Ascending aorta (tissue), 2 donors: ENCODE data around the gene MLX. TPM values are rescaled to one million over a fixed set of nuclear protein-coding genes. Genes with fewer than 3 reads are reported as not detected.

Source experiments
- DNase-seq, 2 donors: peaks; one replicate each; pipeline ENCODE4 v3.0.0-alpha.2; 2019; ENCODE audit warnings: low spot score in 2 of 2
- H3K27ac ChIP-seq, 2 donors: fragments of 200-600 bp; sonication (generic); one replicate each; pipeline ENCODE4 v1.5.1; 2016 to 2017; ENCODE audit warnings: mild to moderate bottlenecking in 1 of 2
- H3K27me3 ChIP-seq: fragments of 200-600 bp; sonication (generic); one replicate; pipeline ENCODE4 v1.5.1; 2017
- H3K36me3 ChIP-seq, 2 donors: fragments of 200-600 bp; sonication (generic); one replicate each; pipeline ENCODE4 v1.5.1; 2016
- H3K4me1 ChIP-seq, 2 donors: fragments of 200-600 bp; sonication (generic); one replicate each; pipeline ENCODE4 v1.5.1; 2016 to 2017; ENCODE audit warnings: mild to moderate bottlenecking in 1 of 2
- H3K4me3 ChIP-seq, 2 donors: fragments of 200-600 bp; sonication (generic); one replicate each; pipeline ENCODE4 v1.5.1; 2016 to 2017; ENCODE audit warnings: mild to moderate bottlenecking in 1 of 2
- H3K9me3 ChIP-seq, 2 donors: fragments of 200-600 bp; sonication (generic); one replicate each; pipeline ENCODE4 v1.5.1; 2016
- intact Hi-C: fragments of 100-400 bp; cut with DNase I; formaldehyde crosslinking; loops from one replicate; pipeline ENCODE4 v1.15.1; 2023
- total RNA-seq: library from RNA; depleted of rRNA; stranded (reverse); fragments of >200 nt; gene quantifications from one replicate; pipeline ENCODE4 v1.1.0, GENCODE V29; 2016
- TF ChIP-seq, protein P1 (sequence below), 3 experiments: fragments of 200-600 bp in 2 of 3; fragments of 450-650 bp in 1 of 3; sonication (generic) in 2 of 3; IDR thresholded peaks; one replicate each; pipeline ENCODE4 v1.5.1; 2016 to 2019; ENCODE audit warnings: antibody characterized with exemption in 3 of 3, mild to moderate bottlenecking in 1 of 3, moderate library complexity in 1 of 3

MLX gene
- total RNA-seq, 1 donor from 2014 or later, result 15.8 TPM

DNA sequence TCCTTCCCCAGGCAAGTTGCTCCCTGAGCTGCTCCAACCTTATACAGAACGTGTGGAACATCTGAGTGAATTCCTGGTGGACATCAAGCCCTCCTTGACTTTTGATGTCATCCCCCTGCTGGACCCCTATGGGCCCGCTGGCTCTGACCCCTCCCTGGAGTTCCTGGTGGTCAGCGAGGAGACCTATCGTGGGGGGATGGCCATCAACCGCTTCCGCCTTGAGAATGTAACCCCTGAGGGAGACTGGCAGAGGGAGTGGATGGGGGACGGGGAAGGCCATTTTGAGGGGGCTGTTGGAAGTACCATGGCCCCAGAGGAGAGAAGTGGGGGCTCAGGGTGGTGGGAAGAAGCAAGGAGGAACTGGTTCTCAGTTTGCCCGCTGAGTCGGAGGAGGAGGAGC, 3.0 kb upstream of the MLX start:
- TF ChIP-seq, protein P1, sequence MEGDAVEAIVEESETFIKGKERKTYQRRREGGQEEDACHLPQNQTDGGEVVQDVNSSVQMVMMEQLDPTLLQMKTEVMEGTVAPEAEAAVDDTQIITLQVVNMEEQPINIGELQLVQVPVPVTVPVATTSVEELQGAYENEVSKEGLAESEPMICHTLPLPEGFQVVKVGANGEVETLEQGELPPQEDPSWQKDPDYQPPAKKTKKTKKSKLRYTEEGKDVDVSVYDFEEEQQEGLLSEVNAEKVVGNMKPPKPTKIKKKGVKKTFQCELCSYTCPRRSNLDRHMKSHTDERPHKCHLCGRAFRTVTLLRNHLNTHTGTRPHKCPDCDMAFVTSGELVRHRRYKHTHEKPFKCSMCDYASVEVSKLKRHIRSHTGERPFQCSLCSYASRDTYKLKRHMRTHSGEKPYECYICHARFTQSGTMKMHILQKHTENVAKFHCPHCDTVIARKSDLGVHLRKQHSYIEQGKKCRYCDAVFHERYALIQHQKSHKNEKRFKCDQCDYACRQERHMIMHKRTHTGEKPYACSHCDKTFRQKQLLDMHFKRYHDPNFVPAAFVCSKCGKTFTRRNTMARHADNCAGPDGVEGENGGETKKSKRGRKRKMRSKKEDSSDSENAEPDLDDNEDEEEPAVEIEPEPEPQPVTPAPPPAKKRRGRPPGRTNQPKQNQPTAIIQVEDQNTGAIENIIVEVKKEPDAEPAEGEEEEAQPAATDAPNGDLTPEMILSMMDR (IDR thresholded peaks at IDR 0.05), result no peak
- peaks cover 19 to 25% of the 10 kb centered on the region in 2 donors for H3K36me3 ChIP-seq
- no peaks in the 10 kb centered on the region for H3K27me3 ChIP-seq
- peaks cover 5 to 37% of the 10 kb centered on the region in 2 donors for H3K4me1 ChIP-seq
- H3K9me3 ChIP-seq, result no peaks in the 10 kb centered on the region
- intact Hi-C loops, result loop anchor here (5.0 kb wide), 1 partner anchor 113 kb away; the partner anchor contains the start of gene PLEKHH3
- no peak for DNase-seq
- H3K4me3 ChIP-seq, result no peak overlapping the region
- peak overlapping the region in 1 of 2 donors; percentile 19 for H3K27ac ChIP-seq

- peaks cover 5 to 37% of the 10 kb centered on the region in 2 donors for H3K4me1 ChIP-seq
- no peak overlapping the region for H3K4me3 ChIP-seq
- intact Hi-C loops, result loop anchor here (5.0 kb wide), 1 partner anchor 112 kb away; the partner anchor contains the start of gene PLEKHH3
- no peak overlapping the region for H3K27ac ChIP-seq
- TF ChIP-seq, protein P1 (IDR thresholded peaks at IDR 0.05), result no peak
- H3K27me3 ChIP-seq, result no peaks in the 10 kb centered on the region
- DNase-seq, result no peak
- H3K9me3 ChIP-seq, result no peaks in the 10 kb centered on the region
- H3K36me3 ChIP-seq, result peaks cover 27 to 35% of the 10 kb centered on the region in 2 donors
These were observed 1.9 kb upstream of the MLX start for GRCh38 chr17:42564815-42565522.

DNA sequence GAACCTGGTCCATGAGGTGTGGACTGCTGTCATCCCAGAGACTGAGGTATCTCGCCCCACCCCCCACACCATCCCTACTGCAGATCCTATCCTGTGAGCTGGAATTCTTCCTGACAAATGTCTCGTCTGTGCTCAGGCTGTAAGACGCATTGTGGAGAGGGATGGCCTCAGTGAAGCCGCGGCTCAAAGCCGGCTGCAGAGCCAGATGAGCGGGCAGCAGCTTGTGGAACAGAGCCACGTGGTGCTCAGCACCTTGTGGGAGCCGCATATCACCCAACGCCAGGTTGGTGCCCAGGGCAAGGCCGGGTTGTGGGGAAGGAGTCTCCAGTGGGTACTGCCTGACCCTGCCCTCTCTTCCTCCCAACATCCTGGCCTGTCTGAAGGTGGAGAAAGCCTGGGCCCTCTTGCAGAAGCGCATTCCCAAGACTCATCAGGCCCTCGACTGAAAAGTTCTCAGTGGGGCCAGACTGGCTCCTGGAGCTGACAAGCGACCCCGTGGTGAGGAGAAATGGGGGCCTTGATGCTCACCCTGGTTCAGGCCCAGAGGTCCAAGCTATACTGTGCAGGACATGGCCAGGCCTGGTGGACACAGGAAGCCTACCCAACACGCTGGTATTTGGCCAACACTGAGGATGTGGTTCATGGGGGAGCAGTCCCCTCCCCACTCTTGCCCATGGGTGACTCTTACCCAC, 1.2 kb upstream of the MLX start:
- peaks cover 5 to 37% of the 10 kb centered on the region in 2 donors for H3K4me1 ChIP-seq
- TF ChIP-seq, protein P1 (IDR thresholded peaks at IDR 0.05), result no peak
- H3K4me3 ChIP-seq, result no peak overlapping the region
- peak overlapping the region; percentile 89 to 97 for H3K27ac ChIP-seq
- DNase-seq, result no peak
- intact Hi-C loops, result loop anchor here (1.0 kb wide), 1 partner anchor 29 kb away; the partner anchor contains the start of gene NAGLU
- H3K36me3 ChIP-seq, result peaks cover 29 to 42% of the 10 kb centered on the region in 2 donors
- no peaks in the 10 kb centered on the region for H3K9me3 ChIP-seq
- H3K27me3 ChIP-seq, result no peaks in the 10 kb centered on the region

- TF ChIP-seq, protein P1 (IDR thresholded peaks at IDR 0.05), result no peak
- H3K4me1 ChIP-seq, result peaks cover 5 to 34% of the 10 kb centered on the region in 2 donors
- H3K36me3 ChIP-seq, result peaks cover 32 to 49% of the 10 kb centered on the region in 2 donors
- peak overlapping the region; percentile 89 to 97 for H3K27ac ChIP-seq
- no peak for DNase-seq
- peak overlapping the region; percentile 70 to 82 for H3K4me3 ChIP-seq
- intact Hi-C loops, result loop anchor here (1.0 kb wide), 1 partner anchor 30 kb away; the partner anchor contains the start of gene NAGLU
- H3K9me3 ChIP-seq, result no peaks in the 10 kb centered on the region
- no peaks in the 10 kb centered on the region for H3K27me3 ChIP-seq
These were observed 551 bp upstream of the MLX start for GRCh38 chr17:42566215-42566882.

DNA sequence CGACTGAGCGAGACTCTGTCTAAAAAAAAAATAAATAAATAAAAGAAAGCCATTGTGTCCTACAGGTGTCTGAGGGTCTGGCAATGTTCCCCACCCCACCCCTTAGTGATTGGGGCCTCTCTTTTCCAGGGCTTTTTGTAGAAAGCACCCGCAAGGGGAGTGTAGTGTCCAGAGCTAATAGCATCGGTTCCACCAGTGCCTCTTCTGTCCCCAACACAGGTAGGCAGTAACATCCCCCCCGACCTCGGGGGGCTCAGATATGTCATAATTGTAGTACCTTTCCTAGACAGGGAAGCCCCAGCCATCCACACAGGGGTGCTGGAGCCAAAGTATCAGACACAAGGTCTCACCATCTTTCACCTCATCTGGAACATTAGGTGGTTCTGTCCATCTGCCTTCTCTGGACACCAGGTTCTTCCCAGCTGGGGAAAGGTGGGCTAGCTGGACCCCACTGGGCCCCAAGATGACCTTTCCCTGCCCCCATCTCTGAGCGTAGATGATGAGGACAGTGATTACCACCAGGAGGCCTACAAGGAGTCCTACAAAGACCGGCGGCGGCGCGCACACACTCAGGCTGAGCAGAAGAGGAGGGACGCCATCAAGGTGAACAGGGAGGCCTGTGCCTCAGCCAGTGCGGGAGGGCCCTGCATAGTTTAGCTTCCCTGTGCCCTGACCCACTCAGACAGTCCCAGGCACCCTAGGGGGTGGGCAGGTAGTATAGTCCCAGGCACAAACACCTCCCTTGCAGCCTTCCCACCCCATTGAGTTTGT, 1.6 kb downstream of the MLX start:
- Histone ChIP-seq H3K4me1 (peaks cover 0 to 24% of the 10 kb centered on the region in 2 donors), H3K4me3 (no peak overlapping the region), H3K36me3 (peaks cover 54 to 71% of the 10 kb centered on the region in 2 donors), H3K27ac (peak overlapping the region; percentile 5 to 89), H3K9me3 (no peaks in the 10 kb centered on the region), H3K27me3 (no peaks in the 10 kb centered on the region)
- intact Hi-C loops, result no loop called here
- no peak for DNase-seq
- TF ChIP-seq, protein P1 (IDR thresholded peaks at IDR 0.05), result no peak
